ACC112 (cell line): ENCODE measurements around the gene MRPS31.

Source experiments
- H2AFZ ChIP-seq: fragments of 200-600 bp; sonication (generic); one replicate; pipeline ENCODE4 v1.6.0; 2017; ENCODE audit warnings: antibody characterized with exemption, low read length; ENCODE audit not compliant: unreplicated experiment
- H3K27ac ChIP-seq: fragments of 200-600 bp; sonication (generic); 2 replicates; pipeline ENCODE4 v1.5.1; 2014; ENCODE audit warnings: low read depth, mild to moderate bottlenecking, antibody characterized with exemption, low read length, moderate library complexity
- H3K27me3 ChIP-seq: fragments of 200-600 bp; sonication (generic); 2 replicates; pipeline ENCODE4 v1.6.1; 2014; ENCODE audit warnings: mild to moderate bottlenecking, antibody characterized with exemption, low read length, moderate library complexity, mixed read lengths; ENCODE audit not compliant: insufficient read depth
- H3K36me3 ChIP-seq: fragments of 200-600 bp; sonication (generic); 2 replicates; pipeline ENCODE4 v1.6.1; 2016; ENCODE audit warnings: mild to moderate bottlenecking, antibody characterized with exemption, low read length, moderate library complexity, mixed read lengths; ENCODE audit not compliant: insufficient read depth
- H3K4me1 ChIP-seq: fragments of 200-600 bp; sonication (generic); one replicate; pipeline ENCODE4 v1.6.1; 2016; ENCODE audit warnings: low read length, mixed read lengths; ENCODE audit not compliant: insufficient read depth, unreplicated experiment, control insufficient read depth
- H3K4me3 ChIP-seq: fragments of 200-600 bp; sonication (generic); 2 replicates; pipeline ENCODE4 v1.5.1; 2014; ENCODE audit warnings: mild to moderate bottlenecking, low read depth, low read length
- H3K79me2 ChIP-seq: fragments of 200-600 bp; sonication (generic); one replicate; pipeline ENCODE4 v1.6.0; 2016; ENCODE audit warnings: low read length; ENCODE audit not compliant: control insufficient read depth, unreplicated experiment, insufficient read depth

The MRPS31 gene

GRCh38 chr13:40777809-40778175 is 6.8 kb upstream of the MRPS31 start:
- Histone ChIP-seq H3K4me3 (no peak overlapping the region), H3K4me1 (peaks cover 8% of the 10 kb centered on the region), H3K27ac (no peak overlapping the region), H3K27me3 (no peaks in the 10 kb centered on the region), H3K79me2 (no peaks in the 10 kb centered on the region), H3K36me3 (no peaks in the 10 kb centered on the region), H2AFZ (peak overlapping the region; percentile 57)

GRCh38 chr13:40777166-40777808 is 6.3 kb upstream of the MRPS31 start:
- Histone ChIP-seq H3K4me3 (peak overlapping the region; percentile 58), H3K4me1 (peaks cover 8% of the 10 kb centered on the region), H3K27me3 (no peaks in the 10 kb centered on the region), H3K79me2 (no peaks in the 10 kb centered on the region), H2AFZ (peak overlapping the region; percentile 57), H3K27ac (no peak overlapping the region), H3K36me3 (no peaks in the 10 kb centered on the region)

GRCh38 chr13:40776681-40777165 is 5.7 kb upstream of the MRPS31 start:
- Histone ChIP-seq H3K27ac (no peak overlapping the region), H3K27me3 (no peaks in the 10 kb centered on the region), H3K4me1 (peaks cover 8% of the 10 kb centered on the region), H3K79me2 (no peaks in the 10 kb centered on the region), H2AFZ (peak overlapping the region; percentile 57), H3K36me3 (no peaks in the 10 kb centered on the region), H3K4me3 (peak overlapping the region; percentile 58; the same call in 1 of the 2 replicates)

- no peak overlapping the region for H3K4me3 ChIP-seq
- H3K27ac ChIP-seq = no peak overlapping the region
- no peaks in the 10 kb centered on the region for H3K36me3 ChIP-seq
Observed at GRCh38 chr13:40776232-40776631, 5.2 kb upstream of the MRPS31 start.

GRCh38 chr13:40774672-40775071 is 3.7 kb upstream of the MRPS31 start:
- no peak overlapping the region for H3K27ac ChIP-seq
- H3K27me3 ChIP-seq = no peaks in the 10 kb centered on the region
- peaks cover 14% of the 10 kb centered on the region for H3K4me1 ChIP-seq
- no peaks in the 10 kb centered on the region for H3K36me3 ChIP-seq
- H2AFZ ChIP-seq = no peak overlapping the region
- no peak overlapping the region for H3K4me3 ChIP-seq
- H3K79me2 ChIP-seq = peaks cover 12% of the 10 kb centered on the region

More at GRCh38 chr13:40776232-40776631, 5.2 kb upstream of the MRPS31 start:
- Histone ChIP-seq H2AFZ (no peak overlapping the region), H3K79me2 (no peaks in the 10 kb centered on the region), H3K27me3 (no peaks in the 10 kb centered on the region), H3K4me1 (peaks cover 8% of the 10 kb centered on the region)

GRCh38 chr13:40772765-40773473 is 1.9 kb upstream of the MRPS31 start:
- Histone ChIP-seq H3K4me3 (no peak overlapping the region), H3K36me3 (no peaks in the 10 kb centered on the region), H2AFZ (no peak overlapping the region), H3K79me2 (peaks cover 20% of the 10 kb centered on the region), H3K27me3 (no peaks in the 10 kb centered on the region), H3K4me1 (peaks cover 15% of the 10 kb centered on the region), H3K27ac (no peak overlapping the region)

GRCh38 chr13:40770609-40770933 is 419 bp downstream of the MRPS31 start:
- H3K4me3 ChIP-seq = peak overlapping the region; percentile 99
- no peaks in the 10 kb centered on the region for H3K27me3 ChIP-seq
- H3K36me3 ChIP-seq = no peaks in the 10 kb centered on the region
- H3K27ac ChIP-seq = peak overlapping the region; percentile 70
- H2AFZ ChIP-seq = peak overlapping the region; percentile 87
- H3K79me2 ChIP-seq = peaks cover 23% of the 10 kb centered on the region
- H3K4me1 ChIP-seq = peaks cover 11% of the 10 kb centered on the region

- H2AFZ ChIP-seq = peak overlapping the region; percentile 87
- H3K27me3 ChIP-seq = no peaks in the 10 kb centered on the region
- H3K36me3 ChIP-seq = no peaks in the 10 kb centered on the region; the same call in 1 of the 2 replicates
- no peak overlapping the region for H3K27ac ChIP-seq
- peaks cover 11% of the 10 kb centered on the region for H3K4me1 ChIP-seq
- H3K4me3 ChIP-seq = peak overlapping the region; percentile 99
- H3K79me2 ChIP-seq = peaks cover 23% of the 10 kb centered on the region
Observed at GRCh38 chr13:40769970-40770369, 1.0 kb downstream of the MRPS31 start.

GRCh38 chr13:40765602-40766001 is 5.4 kb downstream of the MRPS31 start:
- peaks cover 20% of the 10 kb centered on the region for H3K79me2 ChIP-seq
- no peaks in the 10 kb centered on the region for H3K27me3 ChIP-seq
- H3K4me1 ChIP-seq = peaks cover 15% of the 10 kb centered on the region

GRCh38 chr13:40764587-40765403 is 6.2 kb downstream of the MRPS31 start:
- no peak overlapping the region for H2AFZ ChIP-seq
- H3K36me3 ChIP-seq = no peaks in the 10 kb centered on the region; the same call in 1 of the 2 replicates
- H3K4me3 ChIP-seq = no peak overlapping the region
- H3K27ac ChIP-seq = peak overlapping the region; percentile 22; the same call in 1 of the 2 replicates
- no peaks in the 10 kb centered on the region for H3K27me3 ChIP-seq
- peaks cover 13% of the 10 kb centered on the region for H3K79me2 ChIP-seq
- H3K4me1 ChIP-seq = peaks cover 10% of the 10 kb centered on the region

More at GRCh38 chr13:40765602-40766001, 5.4 kb downstream of the MRPS31 start:
- Histone ChIP-seq H3K4me3 (no peak overlapping the region), H2AFZ (no peak overlapping the region), H3K27ac (no peak overlapping the region), H3K36me3 (no peaks in the 10 kb centered on the region; the same call in 1 of the 2 replicates)
